Tibial nerve (tissue), 4 donors: ENCODE data around the gene B4GALT3. TPM values are rescaled to one million over a fixed set of nuclear protein-coding genes. Genes with fewer than 3 reads are reported as not detected.

Experiments used
- DNase-seq, 2 donors: peaks; one replicate each; pipeline ENCODE4 v3.0.0-alpha.2; 2019; ENCODE audit warnings: low spot score in 2 of 2
- H3K27ac ChIP-seq, 4 donors: fragments of 200-600 bp; sonication (generic) in 3 of 4; one replicate each; pipeline ENCODE4 v1.5.1; 2017 to 2019; ENCODE audit warnings: mild to moderate bottlenecking in 1 of 4
- H3K27me3 ChIP-seq, 2 donors: fragments of 200-600 bp; sonication (generic) in 1 of 2; one replicate each; pipeline versions ENCODE4 v1.5.1 to v1.6.0; 2017 to 2019
- H3K36me3 ChIP-seq, 3 donors: fragments of 200-600 bp; sonication (generic); one replicate each; pipeline ENCODE4 v1.5.1; 2018 to 2019
- H3K4me1 ChIP-seq, 4 donors: fragments of 200-600 bp; sonication (generic) in 3 of 4; one replicate each; pipeline ENCODE4 v1.5.1; 2017 to 2019
- H3K4me3 ChIP-seq, 4 donors: fragments of 200-600 bp; sonication (generic) in 3 of 4; one replicate each; pipeline ENCODE4 v1.5.1; 2017 to 2019; ENCODE audit warnings: mild to moderate bottlenecking in 1 of 4, moderate library complexity in 1 of 4
- H3K9me3 ChIP-seq, 4 donors: fragments of 200-600 bp; sonication (generic) in 3 of 4; one replicate each; pipeline ENCODE4 v1.5.1; 2017 to 2019
- EP300 ChIP-seq, 2 donors: sonication (generic); formaldehyde crosslinking; IDR thresholded peaks; one replicate each; pipeline ENCODE4 v1.6.1; 2017; ENCODE audit warnings: antibody characterized with exemption in 2 of 2, mild to moderate bottlenecking in 1 of 2
- POLR2A ChIP-seq, 2 donors: fragments of 450-650 bp; IDR thresholded peaks; one replicate each; pipeline ENCODE4 v1.6.1; 2017; ENCODE audit warnings: antibody characterized with exemption in 2 of 2, mild to moderate bottlenecking in 2 of 2, moderate library complexity in 2 of 2
- WGBS, 2 donors: methylation state at CpG; one replicate each; pipeline ENCODE4 v1.1.5; 2018; 5-methylcytosine and 5-hydroxymethylcytosine counted together
- total RNA-seq, 4 donors: library from RNA; depleted of rRNA; stranded (reverse); fragments of >200 nt; gene quantifications; one replicate each; pipeline ENCODE4 v1.1.0, GENCODE V29; 2016
- TF ChIP-seq, protein P1 (sequence below), 5 experiments: fragments of 200-600 bp in 3 of 5; fragments of 450-650 bp in 2 of 5; sonication (generic) in 3 of 5; IDR thresholded peaks; one replicate each; pipeline ENCODE4 v1.5.1; 2016 to 2019; ENCODE audit warnings: antibody characterized with exemption in 5 of 5, mild to moderate bottlenecking in 3 of 5, moderate library complexity in 2 of 5

The B4GALT3 gene
- total RNA-seq, 4 donors from 2014 or later, result 18.8 to 41.4 (median 24.3) TPM

DNA sequence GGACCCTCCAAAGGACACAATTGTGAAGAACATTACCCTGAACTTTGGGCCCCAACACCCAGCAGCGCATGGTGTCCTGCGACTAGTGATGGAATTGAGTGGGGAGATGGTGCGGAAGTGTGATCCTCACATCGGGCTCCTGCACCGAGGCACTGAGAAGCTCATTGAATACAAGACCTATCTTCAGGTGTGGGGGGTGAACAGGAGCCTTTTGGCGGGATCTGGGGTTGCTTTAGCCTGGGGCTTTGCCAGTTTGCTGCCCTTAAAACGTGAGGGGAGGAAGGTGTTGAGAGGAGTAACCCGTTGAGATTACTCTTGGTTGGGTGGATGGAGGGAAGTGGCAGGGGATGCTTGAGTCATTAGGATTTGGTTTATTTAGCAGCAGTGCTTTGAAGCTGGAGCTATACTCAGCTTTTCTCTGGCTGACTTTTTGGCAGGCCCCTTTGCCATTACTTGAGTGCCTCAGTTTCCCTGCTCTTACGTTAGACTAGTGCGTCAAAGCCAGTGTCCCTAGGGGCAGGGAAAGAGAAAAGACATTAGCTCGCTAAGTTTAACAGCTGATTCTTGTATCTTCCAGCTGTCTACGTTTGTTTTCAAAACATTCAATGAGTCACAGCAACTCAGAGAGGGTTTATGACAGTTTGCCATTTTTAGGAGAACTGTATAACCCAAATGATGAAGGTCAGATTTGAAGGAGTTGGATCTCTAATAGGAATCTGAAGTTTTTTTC lies 29.3 kb upstream of the B4GALT3 start:
- no peak overlapping the region for H3K4me3 ChIP-seq
- H3K27me3 ChIP-seq, result no peaks in the 10 kb centered on the region
- 73 to 76% methylated on average over 12 of the region's 12 CpGs for WGBS, 2 donors
- H3K36me3 ChIP-seq, result peaks cover 0 to 78% (median 8%) of the 10 kb centered on the region in 3 donors
- peaks cover 0 to 60% (median 16%) of the 10 kb centered on the region in 4 donors for H3K4me1 ChIP-seq
- peak overlapping the region in 3 of 4 donors; percentile 71 to 97 (median 73) for H3K27ac ChIP-seq
- no peak for DNase-seq
- no peaks in the 10 kb centered on the region for H3K9me3 ChIP-seq
- TF ChIP-seq, protein P1, sequence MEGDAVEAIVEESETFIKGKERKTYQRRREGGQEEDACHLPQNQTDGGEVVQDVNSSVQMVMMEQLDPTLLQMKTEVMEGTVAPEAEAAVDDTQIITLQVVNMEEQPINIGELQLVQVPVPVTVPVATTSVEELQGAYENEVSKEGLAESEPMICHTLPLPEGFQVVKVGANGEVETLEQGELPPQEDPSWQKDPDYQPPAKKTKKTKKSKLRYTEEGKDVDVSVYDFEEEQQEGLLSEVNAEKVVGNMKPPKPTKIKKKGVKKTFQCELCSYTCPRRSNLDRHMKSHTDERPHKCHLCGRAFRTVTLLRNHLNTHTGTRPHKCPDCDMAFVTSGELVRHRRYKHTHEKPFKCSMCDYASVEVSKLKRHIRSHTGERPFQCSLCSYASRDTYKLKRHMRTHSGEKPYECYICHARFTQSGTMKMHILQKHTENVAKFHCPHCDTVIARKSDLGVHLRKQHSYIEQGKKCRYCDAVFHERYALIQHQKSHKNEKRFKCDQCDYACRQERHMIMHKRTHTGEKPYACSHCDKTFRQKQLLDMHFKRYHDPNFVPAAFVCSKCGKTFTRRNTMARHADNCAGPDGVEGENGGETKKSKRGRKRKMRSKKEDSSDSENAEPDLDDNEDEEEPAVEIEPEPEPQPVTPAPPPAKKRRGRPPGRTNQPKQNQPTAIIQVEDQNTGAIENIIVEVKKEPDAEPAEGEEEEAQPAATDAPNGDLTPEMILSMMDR (IDR thresholded peaks at IDR 0.05), result no peak
- TF ChIP-seq EP300 (IDR thresholded peaks at IDR 0.05) (no peak), POLR2A (IDR thresholded peaks at IDR 0.05) (no peak)

DNA sequence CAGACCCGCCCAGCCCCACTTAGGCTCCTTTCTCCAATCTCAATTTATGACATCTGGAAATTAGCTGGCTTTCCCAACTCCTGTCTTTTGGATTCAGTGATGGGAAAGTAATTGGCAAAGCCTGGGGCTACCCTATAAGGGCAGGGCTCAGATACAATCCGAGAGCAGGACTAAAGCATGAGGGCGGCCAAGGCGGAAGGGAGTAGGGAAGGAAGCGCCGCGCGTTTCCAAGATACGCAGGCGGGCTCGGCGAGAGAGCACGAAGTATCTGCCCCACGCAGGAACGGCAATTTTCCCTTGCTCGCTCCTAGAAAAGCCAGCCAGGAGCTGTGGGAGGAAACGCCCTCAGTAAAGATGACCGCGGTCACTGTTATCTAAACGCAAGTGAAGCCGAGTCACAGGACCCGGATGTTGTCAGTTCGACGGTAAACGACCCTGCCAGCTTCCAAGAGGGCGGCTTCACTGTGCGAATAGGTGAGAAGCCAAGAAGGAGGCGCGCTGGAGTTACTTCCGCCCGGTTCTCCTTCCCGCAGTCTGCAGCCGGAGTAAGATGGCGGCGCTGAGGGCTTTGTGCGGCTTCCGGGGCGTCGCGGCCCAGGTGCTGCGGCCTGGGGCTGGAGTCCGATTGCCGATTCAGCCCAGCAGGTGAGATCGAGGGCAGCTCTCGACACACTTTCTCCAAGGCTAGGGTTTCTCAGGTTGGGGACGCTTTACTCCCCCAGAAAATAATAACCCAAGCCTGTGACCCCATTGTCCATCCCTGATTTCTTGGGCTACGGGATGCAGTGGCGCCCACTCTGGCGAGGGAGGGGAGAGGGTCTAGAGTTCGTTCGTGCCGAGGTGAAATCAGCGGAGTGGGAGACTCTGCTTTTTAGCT lies 24.8 kb upstream of the B4GALT3 start, which contains the start of gene NDUFS2:
Gene NDUFS2, plus strand, starts transcription at position 532 of the 877 bp plus-strand sequence. Its CDS starts 19 bp downstream, at position 551.
- Histone ChIP-seq H3K9me3 (no peaks in the 10 kb centered on the region), H3K36me3 (peaks cover 0 to 35% (median 0%) of the 10 kb centered on the region in 3 donors), H3K4me1 (peaks cover 3 to 89% (median 54%) of the 10 kb centered on the region in 4 donors), H3K27ac (peak within 1 kb of the TSS; percentile 95 to 98 (median 96)), H3K27me3 (no peaks in the 10 kb centered on the region), H3K4me3 (peak within 1 kb of the TSS; percentile 77 to 82 (median 81))
- 0 to 2% methylated on average over 36 to 53 of the region's 53 CpGs for WGBS, 2 donors
- TF ChIP-seq POLR2A (IDR thresholded peaks at IDR 0.05) (peak; percentile 59 to 82), EP300 (IDR thresholded peaks at IDR 0.05) (peak; percentile 52 to 93)
- TF ChIP-seq, protein P1 (IDR thresholded peaks at IDR 0.05), result peak in 1 of 5 experiments; percentile 28
- peak; percentile 95 to 96 for DNase-seq

DNA sequence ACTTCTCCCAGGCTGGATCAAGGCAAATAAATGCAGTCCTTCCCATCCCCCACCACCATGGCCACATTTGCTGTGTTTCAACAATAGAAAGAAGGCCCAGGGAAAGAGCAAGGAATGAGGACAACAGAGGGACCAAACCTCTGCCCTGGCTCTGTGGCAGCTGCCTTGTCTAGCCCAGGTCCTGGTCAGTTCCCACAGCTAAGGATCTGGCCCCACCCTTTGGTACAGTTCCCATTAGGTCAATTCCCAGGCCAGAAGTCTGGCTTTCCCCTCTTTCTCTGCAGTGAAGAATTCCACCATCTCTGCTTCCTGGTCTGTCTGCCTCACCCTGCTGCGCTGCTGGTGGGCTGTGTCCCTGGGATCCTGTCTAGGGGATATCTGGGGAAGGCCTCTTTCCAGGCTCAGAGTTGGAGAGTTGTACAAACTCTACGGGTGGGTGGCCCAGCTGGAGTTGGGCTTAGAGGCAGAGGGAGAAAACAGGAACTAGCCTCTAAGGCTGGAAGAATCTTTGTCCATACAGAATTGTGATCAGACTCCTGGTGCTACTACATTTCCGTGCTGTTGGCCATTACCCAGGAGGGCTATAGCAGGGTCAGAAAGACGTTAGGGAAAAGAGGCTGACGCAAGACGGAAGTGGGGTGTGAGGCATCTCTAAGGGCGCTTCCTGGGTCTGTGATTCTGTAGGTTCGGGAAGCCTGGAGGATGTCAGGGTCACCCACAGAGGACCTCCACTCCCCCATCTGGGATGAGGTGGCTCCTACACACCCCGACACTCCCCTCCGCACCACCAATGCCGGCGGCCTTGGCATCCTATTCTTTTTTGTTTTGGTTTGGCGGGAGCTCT lies 23.9 kb upstream of the B4GALT3 start:
- peaks cover 0 to 26% (median 0%) of the 10 kb centered on the region in 3 donors for H3K36me3 ChIP-seq
- H3K27ac ChIP-seq, result peak overlapping the region; percentile 95 to 98 (median 96)
- DNase-seq, result peak in 1 of 2 donors; percentile 80
- H3K27me3 ChIP-seq, result no peaks in the 10 kb centered on the region
- peak overlapping the region; percentile 36 to 82 (median 79) for H3K4me3 ChIP-seq
- WGBS, 2 donors, result 5 to 18% methylated on average over 13 of the region's 13 CpGs
- no peaks in the 10 kb centered on the region for H3K9me3 ChIP-seq
- no peak for TF ChIP-seq POLR2A (IDR thresholded peaks at IDR 0.05)
- TF ChIP-seq EP300 (IDR thresholded peaks at IDR 0.05), result peak in 1 of 2 donors; percentile 12
- H3K4me1 ChIP-seq, result peaks cover 7 to 90% (median 62%) of the 10 kb centered on the region in 4 donors

DNA sequence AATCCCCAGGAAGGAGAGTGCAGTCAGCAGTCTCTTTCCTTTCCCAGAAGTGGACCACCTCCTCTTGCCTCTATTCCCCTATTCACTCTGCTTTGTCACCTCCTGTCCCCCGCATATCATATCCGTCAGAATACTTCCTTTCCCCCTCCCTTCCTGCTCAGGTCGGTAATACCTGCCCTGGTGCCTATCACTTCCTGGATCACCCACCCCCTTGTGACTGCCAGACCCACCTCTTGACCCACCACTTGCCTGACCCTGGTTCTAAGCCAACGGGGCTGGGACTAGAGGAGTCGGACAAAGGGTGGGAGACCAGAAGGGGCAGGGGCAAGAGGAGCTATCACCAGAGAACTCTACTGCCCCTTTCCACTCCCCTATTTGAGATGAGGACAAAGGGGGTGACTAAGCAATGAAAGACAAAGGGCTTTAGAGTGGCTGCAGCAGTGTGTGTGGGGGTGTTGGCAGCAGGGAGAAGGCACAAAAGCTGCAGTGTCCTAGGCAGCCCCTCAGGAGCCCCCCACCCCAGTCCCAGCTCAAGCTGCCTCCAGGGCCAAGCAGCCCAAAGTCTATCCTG lies 23.2 kb upstream of the B4GALT3 start:
- TF ChIP-seq, protein P1 (IDR thresholded peaks at IDR 0.05), result no peak
- no peak for TF ChIP-seq EP300 (IDR thresholded peaks at IDR 0.05)
- no peak for DNase-seq
- Histone ChIP-seq H3K4me1 (peaks cover 7 to 90% (median 66%) of the 10 kb centered on the region in 4 donors), H3K27me3 (no peaks in the 10 kb centered on the region), H3K4me3 (peak overlapping the region in 2 of 4 donors; percentile 81 to 82), H3K36me3 (peaks cover 0 to 19% (median 0%) of the 10 kb centered on the region in 3 donors), H3K9me3 (no peaks in the 10 kb centered on the region), H3K27ac (peak overlapping the region; percentile 95 to 98 (median 96))
- 29 to 37% methylated on average over 5 of the region's 5 CpGs for WGBS, 2 donors
